Measurements from ENCODE around the gene STX8.

GRCh38 chr17:9233761-9234160 lies 341.9 kb downstream of the STX8 start:
- TF ChIP-seq POLR2AphosphoS5 (IDR thresholded peaks at IDR 0.05; ENCODE audit: low read depth, low read length), result no peak
- TF ChIP-seq CTCF (IDR thresholded peaks at IDR 0.05 in 2 of 3, conservative IDR thresholded peaks at IDR 0.05 in 1 of 3; ENCODE audit: borderline replicate concordance in 1 of 3, insufficient read depth in 1 of 3, low read depth in 2 of 3, low read length in 2 of 3), result no peak
- TF ChIP-seq ELF1 (IDR thresholded peaks at IDR 0.05; ENCODE audit: borderline replicate concordance, low read depth), result no peak
- no peak for TF ChIP-seq POLR2A (IDR thresholded peaks at IDR 0.05; ENCODE audit: borderline replicate concordance, extremely low read depth, insufficient read depth, insufficient read length)
- TF ChIP-seq FOSL1 (IDR thresholded peaks at IDR 0.05; ENCODE audit: low read depth), result no peak
- TF ChIP-seq MAX (IDR thresholded peaks at IDR 0.05), result no peak
- no peak for TF ChIP-seq SP1 (IDR thresholded peaks at IDR 0.05; ENCODE audit: low read depth)
- no peak for TF ChIP-seq EZH2 (IDR thresholded peaks at IDR 0.05)
- no peak for TF ChIP-seq RAD21 (IDR thresholded peaks at IDR 0.05; ENCODE audit: low read depth)
- no peak for TF ChIP-seq EGR1 (IDR thresholded peaks at IDR 0.05; ENCODE audit: low read depth)
